ES-I3 (cell line): Measurements from ENCODE around the gene DAZAP1.
A peak's percentile ranks its signal among the peaks of the same experiment; 100 is the strongest.

Experiments
- H3K36me3 ChIP-seq: 2 replicates; pipeline ENCODE4 v1.6.1; 2013; ENCODE audit warnings: mild to moderate bottlenecking, low read length, control low read depth, moderate library complexity; ENCODE audit not compliant: insufficient read depth
- H3K4me1 ChIP-seq: 2 replicates; pipeline ENCODE4 v1.6.1; 2013; ENCODE audit warnings: mild to moderate bottlenecking, control low read depth, low read length; ENCODE audit not compliant: insufficient read depth
- H3K9ac ChIP-seq: 2 replicates; pipeline ENCODE4 v1.6.1; 2013; ENCODE audit warnings: low read depth, mild to moderate bottlenecking, low read length, moderate library complexity
- H3K9me3 ChIP-seq: 2 replicates; pipeline ENCODE4 v1.6.1; 2013; ENCODE audit warnings: mild to moderate bottlenecking, low read length, moderate library complexity; ENCODE audit not compliant: control insufficient read depth, insufficient read depth

DAZAP1 gene

DNA sequence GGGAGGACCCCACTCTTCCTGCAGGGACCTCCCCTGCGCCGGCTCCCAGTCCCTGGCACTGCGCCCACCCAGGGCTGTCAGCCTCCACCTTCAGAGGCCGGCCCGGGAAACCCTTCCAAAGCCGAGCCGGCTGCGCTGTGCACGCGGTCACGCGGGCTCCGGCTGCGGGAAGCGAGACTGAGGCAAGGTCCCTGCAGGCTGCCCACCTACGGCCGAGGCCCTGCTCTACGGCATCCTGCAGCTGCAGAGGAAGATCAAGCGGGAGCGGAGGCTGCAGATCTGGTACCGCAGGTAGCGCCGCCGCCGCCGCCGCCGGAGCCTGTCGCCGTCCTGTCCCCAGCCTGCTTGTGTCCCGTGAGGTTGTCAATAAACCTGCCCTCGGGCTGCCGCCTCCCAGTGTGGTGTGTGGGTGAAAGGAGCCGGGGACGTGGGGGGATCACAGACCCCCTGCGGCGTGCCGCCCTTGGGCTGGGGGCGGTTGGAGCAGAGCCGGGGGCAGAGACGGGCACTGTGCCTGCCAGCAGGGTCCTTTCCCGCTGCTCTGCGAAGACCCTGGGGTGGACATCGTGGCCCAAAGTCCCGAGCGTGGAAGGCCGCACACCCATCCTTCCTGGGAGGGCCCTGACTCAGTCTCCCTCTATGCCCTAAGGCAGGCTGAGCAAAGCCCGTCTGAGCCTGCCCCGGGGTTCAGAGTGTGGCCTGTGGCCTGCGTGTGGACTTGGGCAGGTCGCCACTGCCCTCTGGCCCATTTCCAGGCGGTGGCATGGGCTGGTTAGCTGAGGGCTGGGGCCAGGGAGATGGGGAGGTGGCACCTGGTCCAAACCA, 12.0 kb upstream of the DAZAP1 start:
- Histone ChIP-seq H3K9me3 (no peaks in the 10 kb centered on the region), H3K4me1 (no peaks in the 10 kb centered on the region; the same call in 1 of the 2 replicates), H3K9ac (no peak overlapping the region; the same call in 1 of the 2 replicates), H3K36me3 (peaks cover 7% of the 10 kb centered on the region; the same call in 1 of the 2 replicates)

DNA sequence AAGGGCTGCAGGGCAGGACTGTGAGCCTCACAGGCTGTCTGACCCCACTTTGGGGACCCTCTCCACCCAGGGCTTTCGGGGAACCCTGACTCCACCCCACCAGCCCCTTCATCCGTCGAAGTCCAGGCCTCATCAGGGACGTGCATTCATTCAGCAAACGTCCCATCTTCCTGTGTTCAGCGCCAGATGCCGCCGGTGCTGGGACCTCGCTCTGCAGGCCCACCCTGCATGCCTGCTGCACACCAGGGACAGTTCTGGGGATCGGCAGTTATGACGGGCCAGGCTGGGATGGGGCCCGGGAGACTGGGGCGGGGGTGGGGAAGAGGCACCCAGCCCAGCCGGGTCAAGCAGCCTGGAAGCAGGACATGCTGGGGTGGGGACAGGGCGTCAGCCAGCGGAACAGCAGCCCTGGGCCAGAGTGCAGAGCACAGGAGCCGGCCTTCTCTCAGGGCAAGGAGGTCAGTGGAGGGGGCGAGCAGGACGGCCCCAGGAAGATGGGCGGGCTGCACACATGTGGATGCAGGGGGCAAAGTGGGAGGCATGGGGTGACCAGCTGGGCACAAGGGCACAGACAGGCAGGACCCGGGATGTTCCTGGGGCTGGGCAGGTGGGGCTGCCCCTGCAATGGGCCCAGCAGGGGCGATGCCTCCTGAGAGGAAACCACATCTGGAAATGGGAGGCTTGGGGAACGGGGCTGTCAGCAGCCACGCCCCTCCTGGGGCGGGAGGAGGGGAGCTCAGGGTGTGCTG, 11.2 kb upstream of the DAZAP1 start:
- H3K9ac ChIP-seq = peak overlapping the region; percentile 28
- H3K36me3 ChIP-seq = peaks cover 7% of the 10 kb centered on the region; the same call in 1 of the 2 replicates
- H3K9me3 ChIP-seq = no peaks in the 10 kb centered on the region
- H3K4me1 ChIP-seq = no peaks in the 10 kb centered on the region; the same call in 1 of the 2 replicates

DNA sequence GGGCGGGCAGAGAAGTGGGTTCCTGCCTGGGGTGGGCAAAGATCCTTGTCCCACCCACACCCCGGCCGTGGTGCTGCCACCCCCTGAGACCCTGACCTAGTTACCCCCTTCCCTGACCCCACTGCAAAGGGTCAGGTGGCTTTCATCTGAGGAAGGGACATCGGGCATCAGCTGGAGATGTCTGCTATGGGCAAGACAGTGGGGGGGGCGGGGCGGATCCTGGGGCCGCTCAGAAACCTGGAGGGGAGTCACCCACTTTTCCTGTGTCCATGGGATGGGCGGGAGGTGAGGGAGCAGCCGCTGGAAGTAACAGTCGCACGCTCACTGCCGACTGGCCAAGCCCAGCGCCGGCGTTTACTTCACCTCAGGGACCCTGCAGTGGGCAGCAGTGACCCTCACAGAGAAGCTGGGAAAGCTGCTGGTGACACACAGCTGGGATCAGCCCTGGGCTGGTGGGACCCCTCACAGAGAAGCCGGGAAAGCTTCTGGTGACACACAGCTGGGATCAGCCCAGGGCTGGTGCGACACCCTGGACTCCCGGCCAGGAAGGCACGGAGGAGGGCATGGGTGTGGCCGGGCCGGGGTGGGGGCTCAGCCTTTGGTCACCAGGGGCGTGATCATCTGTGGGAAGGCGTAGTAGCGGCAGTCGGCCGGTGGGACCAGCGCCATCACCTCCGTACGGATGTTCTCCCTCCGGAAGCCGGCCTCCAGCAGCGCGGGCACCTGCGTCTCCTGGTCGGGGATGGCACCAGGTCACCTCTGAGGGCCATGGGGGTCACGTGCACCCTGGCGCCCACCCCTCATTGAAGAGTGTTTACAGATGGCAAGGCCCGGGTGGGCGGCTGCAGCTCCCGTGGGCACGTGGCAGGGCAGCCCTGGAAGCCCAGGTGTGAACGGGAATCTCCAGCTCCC, 10.4 kb upstream of the DAZAP1 start:
- peak overlapping the region; percentile 28; the same call in 1 of the 2 replicates for H3K9ac ChIP-seq
- no peaks in the 10 kb centered on the region for H3K9me3 ChIP-seq
- peaks cover 7% of the 10 kb centered on the region; the same call in 1 of the 2 replicates for H3K36me3 ChIP-seq
- H3K4me1 ChIP-seq = no peaks in the 10 kb centered on the region; the same call in 1 of the 2 replicates

DNA sequence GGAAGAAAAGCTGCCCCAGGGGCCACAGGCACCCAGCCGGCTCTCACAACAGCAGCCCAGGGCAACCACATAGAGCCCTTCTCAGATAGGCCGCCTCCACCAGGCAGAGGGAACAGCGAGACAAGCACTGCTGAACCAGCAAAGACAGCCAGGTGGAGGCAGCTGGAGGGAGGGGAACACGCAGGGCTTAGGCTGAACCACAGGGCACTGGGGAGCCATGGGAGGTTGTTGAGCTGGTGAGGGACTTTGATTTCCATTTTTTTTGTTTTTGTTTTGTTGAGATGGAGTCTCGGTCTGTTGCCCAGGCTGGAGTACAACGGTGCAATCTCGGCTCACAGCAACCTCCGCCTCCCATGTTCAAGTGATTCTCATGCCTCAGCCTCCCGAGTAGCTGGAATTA, 9.5 kb upstream of the DAZAP1 start:
- Histone ChIP-seq H3K9me3 (no peaks in the 10 kb centered on the region), H3K36me3 (no peaks in the 10 kb centered on the region), H3K4me1 (peaks cover 4% of the 10 kb centered on the region), H3K9ac (no peak overlapping the region)

DNA sequence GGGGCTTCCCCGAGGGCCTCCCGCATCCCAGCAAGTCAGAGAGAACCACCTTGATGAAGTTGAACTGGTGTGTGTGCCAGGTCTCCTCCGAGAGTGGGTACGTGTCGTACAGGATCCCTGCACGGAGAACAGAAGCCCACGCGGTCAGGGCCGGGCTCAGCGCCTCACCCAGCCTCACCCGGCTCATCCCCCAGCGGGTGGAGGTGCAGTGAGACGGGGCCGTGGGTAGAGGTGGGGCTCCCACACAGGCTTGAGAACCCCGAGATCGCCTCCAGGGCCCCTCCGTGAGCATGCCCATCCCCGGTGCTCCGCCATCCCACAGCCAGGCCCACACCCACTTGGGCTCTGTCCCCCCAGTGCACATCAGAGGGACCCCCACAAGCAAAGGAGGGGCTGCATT, 8.3 kb upstream of the DAZAP1 start:
- Histone ChIP-seq H3K36me3 (no peaks in the 10 kb centered on the region), H3K9me3 (no peaks in the 10 kb centered on the region), H3K4me1 (peaks cover 4% of the 10 kb centered on the region), H3K9ac (no peak overlapping the region)

DNA sequence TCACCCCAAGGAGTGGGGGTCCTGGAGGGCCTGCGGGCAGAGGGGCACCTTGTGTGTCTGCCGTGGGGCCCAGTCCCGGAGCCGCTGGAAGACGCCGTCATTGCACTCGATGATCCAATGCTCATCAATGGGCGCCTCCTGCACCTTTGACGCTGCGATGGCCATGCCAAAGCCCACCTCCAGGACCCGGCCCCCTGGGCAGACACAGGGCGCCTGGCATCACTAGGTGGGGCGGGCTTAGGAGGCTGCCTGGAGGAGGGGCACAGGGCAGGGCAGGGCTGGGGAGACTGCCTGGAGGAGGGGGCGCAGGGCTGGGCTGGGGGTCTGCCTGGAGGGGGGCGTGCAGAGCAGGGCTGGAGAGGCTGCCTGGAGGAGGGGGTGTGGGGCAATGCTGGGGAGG, 7.6 kb upstream of the DAZAP1 start:
- H3K9me3 ChIP-seq = no peaks in the 10 kb centered on the region
- peaks cover 4% of the 10 kb centered on the region for H3K4me1 ChIP-seq
- no peak overlapping the region for H3K9ac ChIP-seq
- no peaks in the 10 kb centered on the region for H3K36me3 ChIP-seq

DNA sequence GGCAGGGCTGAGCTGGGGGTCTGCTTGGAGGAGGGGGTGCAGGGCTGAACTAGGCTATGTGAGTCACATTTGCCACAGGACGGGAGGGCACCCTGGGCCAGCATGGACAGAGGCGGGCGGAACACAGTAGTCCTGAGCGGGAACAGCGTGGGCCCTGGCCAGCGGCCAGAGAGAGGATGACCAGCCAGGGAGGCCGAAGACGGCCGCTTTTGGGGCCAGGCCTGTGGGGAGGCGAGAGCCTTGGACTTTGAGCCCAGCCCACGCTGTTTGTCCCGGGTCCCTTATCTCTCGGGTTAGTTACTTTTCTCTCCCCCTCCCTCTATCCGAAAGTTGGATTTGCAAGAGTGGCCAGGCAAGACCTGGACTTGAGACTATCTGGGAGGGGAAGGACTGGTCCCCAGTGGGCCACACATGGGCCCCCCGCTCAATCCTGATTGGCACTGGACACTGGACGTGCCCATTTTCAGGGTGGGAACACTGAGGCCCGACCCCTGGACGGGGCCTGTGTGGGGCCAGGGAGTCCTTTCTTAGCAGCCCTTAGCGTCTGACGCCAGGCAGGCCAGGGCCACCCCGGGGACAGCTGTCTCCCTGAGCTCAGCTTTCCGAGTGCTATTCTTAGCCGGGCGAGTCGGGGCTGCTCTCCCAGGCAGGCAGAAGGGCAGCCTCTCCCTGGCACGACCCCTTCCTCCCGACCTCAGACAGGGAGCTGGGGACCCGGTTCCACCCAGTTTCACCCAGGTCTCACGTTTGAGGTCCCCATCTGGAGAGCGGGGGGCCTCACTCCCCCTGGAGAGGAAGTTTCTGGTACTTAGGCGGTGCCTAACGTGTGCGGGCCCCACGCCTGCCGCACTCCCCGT, 6.9 kb upstream of the DAZAP1 start:
- Histone ChIP-seq H3K9ac (peak overlapping the region; percentile 32), H3K9me3 (no peaks in the 10 kb centered on the region), H3K4me1 (peaks cover 4% of the 10 kb centered on the region), H3K36me3 (no peaks in the 10 kb centered on the region)

DNA sequence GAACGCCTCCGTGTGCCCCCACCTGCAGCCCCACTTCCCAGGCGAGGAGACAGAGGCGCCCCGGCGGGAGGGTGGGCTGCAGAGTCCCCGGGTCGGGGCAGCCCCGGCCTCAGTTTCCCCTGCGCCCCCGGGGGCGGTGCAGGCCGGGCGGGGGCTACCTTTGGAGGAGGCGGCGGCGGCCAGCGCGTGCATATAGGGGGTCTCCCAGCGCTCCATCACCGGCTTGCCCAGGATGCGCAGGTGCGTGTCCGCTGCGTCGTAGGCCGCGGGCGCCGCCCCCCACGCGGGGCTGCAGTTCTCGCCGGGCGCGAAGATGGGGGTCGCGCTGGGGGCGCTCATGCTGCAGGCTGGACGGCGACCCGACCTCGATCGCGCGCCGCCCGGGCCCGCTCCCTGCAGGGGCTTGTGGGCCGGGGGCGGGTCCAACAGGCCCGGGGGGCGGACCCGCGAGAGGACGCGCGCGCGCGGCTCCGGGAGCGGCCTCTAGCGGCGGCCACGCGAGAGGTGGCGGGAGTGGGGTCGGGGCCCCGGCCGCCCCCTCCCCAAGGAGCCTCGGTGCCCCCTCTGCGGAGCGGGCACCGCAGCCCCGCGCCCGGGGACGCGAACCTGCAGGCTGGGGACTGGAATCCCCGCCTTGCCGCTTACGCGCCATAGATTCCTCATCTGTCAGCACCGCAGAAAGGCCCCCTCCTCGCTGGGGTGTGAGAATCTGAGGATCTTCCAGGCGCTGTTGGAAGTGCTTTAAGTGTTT, 6.1 kb upstream of the DAZAP1 start, which contains the start of gene GAMT:
TSS of gene GAMT (minus strand) at position 405 of the 751 bp plus-strand sequence. CDS start at position 339, 66 bp downstream.
- Histone ChIP-seq H3K4me1 (peaks cover 4% of the 10 kb centered on the region), H3K9ac (peak within 1 kb of the TSS; percentile 32), H3K9me3 (no peaks in the 10 kb centered on the region), H3K36me3 (no peaks in the 10 kb centered on the region)

DNA sequence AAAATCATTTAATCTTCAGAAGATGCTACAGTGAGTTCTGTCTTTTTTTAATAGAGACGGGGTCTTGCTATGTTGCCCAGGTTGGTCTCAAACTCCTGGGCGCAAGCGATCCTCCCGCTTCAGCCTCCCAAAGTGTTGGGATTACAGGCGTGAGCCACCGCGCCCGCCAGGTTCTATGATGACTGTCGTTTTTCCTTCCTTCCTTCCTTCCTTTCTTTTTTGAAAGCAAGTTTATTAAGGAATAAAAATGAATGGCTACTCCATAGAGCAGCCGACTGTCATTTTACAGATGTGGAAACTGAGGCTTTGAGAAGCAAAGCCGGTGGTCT, 5.5 kb upstream of the DAZAP1 start:
- Histone ChIP-seq H3K9ac (peak overlapping the region; percentile 32; the same call in 1 of the 2 replicates), H3K9me3 (no peaks in the 10 kb centered on the region), H3K4me1 (peaks cover 4% of the 10 kb centered on the region), H3K36me3 (no peaks in the 10 kb centered on the region)

DNA sequence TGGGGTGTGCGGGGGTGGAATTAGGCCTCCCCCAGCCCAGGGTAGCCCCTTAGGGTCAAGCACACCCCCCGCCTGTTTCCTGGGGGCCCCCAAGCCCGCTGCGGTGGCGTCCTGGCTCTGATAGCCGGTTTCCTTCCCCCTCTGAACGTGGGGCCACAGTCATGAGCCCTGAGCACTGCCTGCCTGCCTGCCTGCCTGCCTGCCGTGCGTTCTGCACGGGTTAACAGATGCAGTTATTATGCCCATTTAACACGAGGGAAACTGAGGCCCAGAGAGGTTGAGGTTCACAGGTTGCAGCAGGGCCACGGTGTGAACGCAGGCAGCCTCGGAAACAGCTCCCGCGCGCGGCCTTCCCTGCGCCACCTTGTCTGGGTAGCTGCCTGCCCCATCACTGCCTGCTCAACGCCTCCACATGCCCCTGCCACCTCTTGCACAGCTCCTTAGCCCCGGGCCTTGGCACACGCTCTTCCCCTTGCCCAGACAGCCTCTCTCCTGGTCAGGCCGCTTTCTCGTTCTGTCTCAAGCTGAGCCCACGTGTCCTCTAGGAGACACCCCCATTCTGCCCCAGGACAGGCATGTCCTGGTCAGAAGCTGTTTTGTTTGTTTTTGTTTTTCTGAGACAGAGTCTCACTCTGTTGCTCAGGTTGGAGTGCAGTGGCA, 4.8 kb upstream of the DAZAP1 start:
- H3K9me3 ChIP-seq = no peaks in the 10 kb centered on the region
- H3K36me3 ChIP-seq = no peaks in the 10 kb centered on the region
- H3K9ac ChIP-seq = no peak overlapping the region; the same call in 1 of the 2 replicates
- H3K4me1 ChIP-seq = peaks cover 4% of the 10 kb centered on the region

DNA sequence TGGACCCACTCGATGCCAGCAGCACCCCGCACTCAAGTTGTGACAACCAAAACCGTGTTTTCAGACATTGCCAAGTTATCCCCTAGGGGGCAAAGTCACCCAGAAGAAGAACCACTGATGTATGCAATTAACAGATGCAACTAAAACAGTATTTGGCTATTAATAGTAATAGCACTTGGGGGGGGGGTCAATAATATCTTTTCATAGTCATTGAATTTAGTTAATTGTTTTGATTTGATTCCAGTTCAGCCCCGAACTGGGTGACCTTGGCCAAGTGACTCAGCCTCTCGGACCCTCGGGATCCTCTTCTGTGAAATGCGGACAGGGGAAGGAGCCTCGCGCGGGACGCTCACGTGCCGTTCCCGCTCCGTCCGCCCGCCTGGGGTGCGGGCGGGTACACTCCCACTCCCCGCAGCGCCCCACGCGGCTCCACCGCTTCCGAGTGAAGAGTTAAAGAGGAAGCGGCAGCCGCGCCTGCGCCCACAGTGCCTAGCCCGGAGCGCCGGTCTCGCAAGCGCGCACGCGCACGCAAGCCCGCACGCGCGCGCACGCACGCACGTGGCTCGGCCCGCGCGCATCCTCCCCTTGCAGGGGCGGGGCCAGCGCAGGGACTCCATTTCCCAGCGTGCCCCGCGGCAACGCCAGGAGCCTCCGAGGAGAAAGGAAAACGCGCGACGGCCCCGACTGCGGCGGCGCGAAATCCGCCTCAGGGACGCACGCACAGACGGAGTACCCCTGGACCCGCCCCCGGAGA, 435 bp upstream of the DAZAP1 start:
- H3K9ac ChIP-seq = peak overlapping the region; percentile 67
- no peaks in the 10 kb centered on the region for H3K36me3 ChIP-seq
- H3K4me1 ChIP-seq = peaks cover 8% of the 10 kb centered on the region
- H3K9me3 ChIP-seq = no peaks in the 10 kb centered on the region
